Breast epithelium (tissue), 3 donors: ENCODE results near the gene SPON1.

Source experiments
- CTCF ChIP-seq, 3 donors: fragments of 450-650 bp; IDR thresholded peaks; one replicate each; pipeline ENCODE4 v1.5.1; 2016 to 2017; ENCODE audit warnings: antibody characterized with exemption in 3 of 3, mild to moderate bottlenecking in 3 of 3, moderate library complexity in 3 of 3
- POLR2A ChIP-seq: fragments of 450-650 bp; IDR thresholded peaks from one replicate; pipeline ENCODE4 v1.6.1; 2016; ENCODE audit warnings: antibody characterized with exemption, mild to moderate bottlenecking, moderate library complexity

GRCh38 chr11:14001597-14001996, 39.1 kb downstream of the SPON1 start:
- TF ChIP-seq CTCF (IDR thresholded peaks at IDR 0.05) (no peak), POLR2A (no peak)
